Measurements from ENCODE around the gene FHIT.
"Not testable (repeated sequence)": the region's sequence is repeated elsewhere in the genome, so short reads cannot be mapped to it uniquely, and the experiment has no call there.

FHIT gene

GRCh38 chr3:60708191-60708975, 542.9 kb downstream of the FHIT start:
- DNase-seq (ENCODE audit: low read depth in 3 of 3): no peak

- no peak for DNase-seq (ENCODE audit: low read depth in 3 of 3)
Observed at GRCh38 chr3:60707452-60708020, 543.7 kb downstream of the FHIT start.

- no peak for DNase-seq (ENCODE audit: low read depth in 3 of 3)
Observed at GRCh38 chr3:60703956-60704736, 547.1 kb downstream of the FHIT start.

DNA sequence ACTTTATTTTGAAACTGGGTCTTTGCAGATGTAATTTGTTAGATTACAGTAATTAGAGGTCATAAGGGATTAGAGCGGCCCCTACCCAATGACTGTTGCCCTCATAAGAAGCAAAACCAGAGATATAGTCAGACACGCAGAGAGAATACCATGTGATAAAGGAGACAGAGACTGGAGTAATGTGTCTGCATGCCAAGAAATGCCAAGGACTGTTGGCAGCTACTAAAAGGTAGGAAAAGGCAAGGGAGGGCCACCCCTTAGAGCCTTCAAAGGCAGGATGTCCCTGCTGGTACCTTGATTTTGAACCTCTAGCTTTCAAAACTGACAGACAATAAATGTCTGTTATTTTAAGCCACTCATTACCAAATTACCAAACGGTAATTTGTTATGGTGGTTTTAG, 548.2 kb downstream of the FHIT start:
- no peak for DNase-seq (ENCODE audit: low read depth in 3 of 3)

DNA sequence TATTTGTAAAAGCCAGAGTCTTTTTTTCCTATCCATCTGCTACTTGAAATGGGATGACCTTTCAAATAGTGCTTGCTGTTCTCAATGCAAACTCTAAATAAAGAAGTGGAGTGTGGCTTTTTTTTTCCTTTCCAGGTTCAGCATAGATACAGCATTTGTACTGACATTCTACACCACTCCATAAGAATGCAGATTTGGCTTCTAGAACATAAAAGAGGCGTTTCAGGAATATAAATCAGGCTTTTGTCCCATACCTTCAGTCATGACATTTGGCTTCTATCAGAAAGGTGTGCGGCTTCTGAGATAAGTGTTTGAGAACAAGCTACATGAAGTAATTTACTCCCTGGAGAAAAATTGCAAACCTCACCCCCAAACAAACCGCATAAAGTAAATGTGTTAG, 553.1 kb downstream of the FHIT start:
- DNase-seq (ENCODE audit: low read depth in 3 of 3): no peak

DNA sequence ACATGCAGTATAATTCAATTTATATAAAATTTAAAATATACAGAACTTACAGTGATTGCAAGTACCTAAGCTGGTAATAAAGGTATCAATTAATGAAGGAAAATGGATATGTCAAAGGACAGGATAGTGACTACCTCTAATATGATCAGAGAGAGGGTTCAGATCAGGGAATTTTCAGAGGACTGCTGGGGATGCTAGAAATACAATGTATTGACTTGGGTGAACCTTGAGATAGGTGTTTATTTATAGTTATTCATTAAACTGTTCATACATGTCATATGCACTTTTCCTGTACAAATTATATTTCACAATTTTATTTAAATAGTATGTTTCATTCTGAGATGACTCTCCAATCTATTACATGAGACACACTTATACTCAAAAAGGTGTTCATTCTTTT, 554.1 kb downstream of the FHIT start:
- DNase-seq (ENCODE audit: low read depth in 3 of 3): no peak

DNA sequence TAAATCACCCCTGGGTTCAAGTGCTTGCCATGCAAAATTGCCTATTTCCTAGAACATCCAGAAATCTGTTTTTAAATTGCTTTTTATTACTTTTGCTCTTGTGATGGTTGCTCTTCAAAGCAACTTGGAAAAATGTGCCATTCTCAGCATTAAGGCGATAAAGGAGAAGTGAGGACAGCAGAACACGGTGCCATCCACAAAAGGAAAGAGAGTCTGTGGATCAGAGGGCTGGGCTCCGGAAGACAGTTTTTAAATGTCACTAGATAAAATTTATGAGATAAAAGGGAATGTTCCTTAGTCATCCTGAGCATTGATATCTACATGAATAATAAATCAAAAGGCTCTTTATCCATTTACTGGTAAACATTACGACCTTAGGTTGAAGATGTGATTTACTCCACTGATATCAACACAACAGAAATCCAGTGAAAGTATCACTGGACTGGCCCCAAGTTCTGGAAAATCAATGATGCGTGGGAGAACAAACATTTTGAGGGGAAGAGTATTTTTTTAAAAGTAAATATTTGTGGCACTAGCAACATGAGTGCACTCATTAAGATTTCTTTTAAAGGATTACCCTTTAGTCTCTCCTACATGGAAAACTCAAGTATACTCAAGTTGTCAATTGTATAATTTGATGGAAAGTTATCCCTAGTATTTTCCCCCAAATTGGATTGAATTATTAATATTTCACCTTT, 554.7 kb downstream of the FHIT start:
- DNase-seq (ENCODE audit: low read depth in 3 of 3): no peak

- DNase-seq (ENCODE audit: low read depth in 3 of 3): no peak
Observed at GRCh38 chr3:60675424-60675823, 575.8 kb downstream of the FHIT start.

- DNase-seq (ENCODE audit: low read depth in 3 of 3): no peak
Observed at GRCh38 chr3:60674870-60675269, 576.4 kb downstream of the FHIT start.

- DNase-seq (ENCODE audit: low read depth in 3 of 3): no peak
Observed at GRCh38 chr3:60673123-60673522, 578.1 kb downstream of the FHIT start.

- not testable (repeated sequence) for DNase-seq (ENCODE audit: low read depth in 3 of 3)
Observed at GRCh38 chr3:60672337-60672736, 578.9 kb downstream of the FHIT start.

GRCh38 chr3:60669636-60670035, 581.6 kb downstream of the FHIT start:
- DNase-seq (ENCODE audit: low read depth in 3 of 3): no peak

DNA sequence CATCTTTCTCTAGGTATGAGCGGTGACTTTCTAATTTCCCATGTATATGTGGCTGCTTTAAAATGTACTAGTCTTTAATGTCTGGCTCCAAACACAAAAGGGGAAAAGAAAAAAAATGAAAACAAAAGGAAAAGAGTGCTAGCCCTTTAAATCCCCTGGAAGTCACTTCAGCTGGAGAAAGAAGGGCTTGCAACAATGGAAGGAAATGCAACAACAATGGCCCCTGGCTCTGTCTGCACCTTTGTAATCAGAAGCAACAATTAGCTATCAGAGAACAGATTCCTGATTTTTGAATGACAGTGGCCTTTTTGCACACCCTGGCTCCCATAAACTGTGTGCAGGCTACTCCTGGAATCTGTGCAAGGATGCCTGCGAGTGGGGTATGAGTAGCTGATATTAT, 591.2 kb downstream of the FHIT start:
- DNase-seq (ENCODE audit: low read depth in 3 of 3): no peak

GRCh38 chr3:60659098-60659497, 592.2 kb downstream of the FHIT start:
- DNase-seq (ENCODE audit: low read depth in 3 of 3): no peak

DNA sequence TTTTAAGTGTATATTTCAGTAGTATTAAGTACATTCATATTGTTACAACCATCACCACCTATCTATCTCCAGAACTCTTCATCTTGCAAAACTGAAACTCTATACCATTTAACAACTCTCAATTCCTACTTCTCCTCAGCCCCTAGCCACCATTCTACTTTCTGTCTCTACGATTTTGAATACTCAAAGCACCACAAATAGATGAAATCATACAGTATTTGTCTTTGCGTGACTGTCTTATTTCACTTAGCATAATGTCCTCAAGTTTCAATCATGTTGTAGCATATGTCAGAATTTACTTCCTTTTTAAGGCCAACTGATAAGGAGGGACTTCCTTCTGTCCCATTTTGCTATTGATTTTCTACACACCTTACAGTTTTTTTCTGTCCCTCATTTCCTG, 593.3 kb downstream of the FHIT start:
- no peak for DNase-seq (ENCODE audit: low read depth in 3 of 3)

- DNase-seq (ENCODE audit: low read depth in 3 of 3): no peak
Observed at GRCh38 chr3:60652829-60653228, 598.4 kb downstream of the FHIT start.

DNA sequence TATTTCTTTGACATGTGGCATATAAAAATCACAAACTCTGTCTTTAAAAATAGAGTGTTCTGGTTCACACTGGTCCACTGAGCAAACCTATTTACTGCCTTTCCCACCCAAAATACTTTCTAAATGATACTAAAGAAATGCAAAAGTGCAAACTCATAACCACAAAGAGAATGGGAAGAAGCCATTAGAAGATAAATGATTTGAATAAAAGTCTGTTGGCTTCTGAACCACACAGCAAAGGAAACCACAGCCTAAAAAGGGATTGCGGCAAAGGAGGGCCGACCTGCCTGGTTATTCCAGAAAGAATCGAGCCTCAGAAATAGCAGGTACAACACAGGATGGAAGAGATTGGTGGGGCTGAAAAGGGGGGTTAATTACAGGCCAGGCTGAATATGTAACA, 599.5 kb downstream of the FHIT start:
- no peak for DNase-seq (ENCODE audit: low read depth in 3 of 3)

GRCh38 chr3:60650171-60650570, 601.1 kb downstream of the FHIT start:
- DNase-seq (ENCODE audit: low read depth in 3 of 3): no peak

DNA sequence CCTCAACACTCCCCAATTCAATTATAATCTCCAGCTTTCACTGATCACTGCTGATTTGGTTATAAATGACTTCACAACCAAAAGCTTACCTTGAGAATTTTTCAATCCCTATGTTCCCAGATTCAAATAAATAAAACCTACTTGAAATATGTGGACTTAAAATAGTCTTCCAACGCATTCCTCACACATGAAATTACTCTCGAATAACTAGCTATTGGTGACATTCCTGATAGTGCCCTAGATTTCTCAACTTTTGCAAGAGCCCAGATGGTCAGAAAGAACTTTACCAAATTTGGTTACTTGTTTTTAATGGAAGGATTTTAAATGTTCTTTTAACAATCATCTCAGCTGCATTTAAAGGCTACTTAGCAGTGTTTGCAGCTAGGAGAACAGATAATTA, 605.5 kb downstream of the FHIT start:
- no peak for DNase-seq (ENCODE audit: low read depth in 3 of 3)

DNA sequence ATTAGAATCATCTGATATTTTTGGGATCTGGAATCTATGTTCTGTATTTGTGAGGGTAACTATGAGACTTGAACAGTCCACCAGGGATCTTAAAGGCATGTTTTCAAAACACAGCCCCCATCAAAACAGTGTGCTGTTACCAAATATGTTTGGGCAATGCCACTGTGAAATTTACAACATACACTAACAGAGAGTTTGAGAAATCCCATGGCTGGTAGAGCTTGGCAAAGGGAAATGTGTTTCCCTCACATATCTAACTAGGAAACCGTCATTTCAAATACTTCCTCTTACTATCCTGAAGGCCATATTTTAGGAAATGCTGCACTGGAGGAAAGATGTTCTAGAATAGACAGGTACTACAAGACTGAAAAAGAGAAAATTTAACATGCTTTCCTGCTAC, 607.4 kb downstream of the FHIT start:
- no peak for DNase-seq (ENCODE audit: low read depth in 3 of 3)

GRCh38 chr3:60641354-60641753, 609.9 kb downstream of the FHIT start:
- DNase-seq (ENCODE audit: low read depth in 3 of 3): no peak

DNA sequence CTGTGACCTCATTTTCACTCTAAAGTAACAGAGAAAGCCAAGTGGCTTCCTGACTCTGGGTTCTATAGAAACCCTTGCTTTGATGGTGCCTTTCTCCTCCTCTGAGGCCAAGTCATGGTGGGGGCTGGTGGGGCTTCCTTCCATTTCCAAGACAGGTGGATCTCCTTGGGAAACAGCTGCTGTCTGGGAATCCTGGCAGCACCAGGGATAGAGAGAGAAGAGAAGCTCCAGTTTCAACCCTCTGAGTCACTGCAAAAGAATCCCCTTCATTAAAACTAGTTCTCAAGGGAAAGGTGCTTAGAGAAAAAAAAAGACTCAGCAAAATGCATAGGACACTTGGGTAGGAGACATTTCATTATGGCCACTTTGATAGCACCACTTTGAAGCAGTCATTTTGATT, 614.4 kb downstream of the FHIT start:
- DNase-seq (ENCODE audit: low read depth in 3 of 3): no peak

All from stimulated activated CD4-positive, alpha-beta T cell treated with anti-CD3 and anti-CD28 coated beads, TNF-alpha, amount 100 ng/mL, for 4 hours (primary cell).